GM19372 (cell line): ENCODE data around the gene RAB25.
"Not testable (repeated sequence)": the region's sequence is repeated elsewhere in the genome, so short reads cannot be mapped to it uniquely, and the experiment has no call there.

ENCODE experiments used
- ATAC-seq: cut with Tn5 transposase; IDR thresholded peaks from one replicate; pipeline ENCODE4 v1.9.1; 2021; ENCODE audit warnings: mild to moderate bottlenecking, low read depth, moderate library complexity; ENCODE audit not compliant: unreplicated experiment

Gene RAB25

GRCh38 chr1:156060937-156061636 lies at the start of gene RAB25:
RAB25 (plus strand) TSS chr1:156061160; CDS start chr1:156061401, 241 bp downstream.
- ATAC-seq, result no peak

DNA sequence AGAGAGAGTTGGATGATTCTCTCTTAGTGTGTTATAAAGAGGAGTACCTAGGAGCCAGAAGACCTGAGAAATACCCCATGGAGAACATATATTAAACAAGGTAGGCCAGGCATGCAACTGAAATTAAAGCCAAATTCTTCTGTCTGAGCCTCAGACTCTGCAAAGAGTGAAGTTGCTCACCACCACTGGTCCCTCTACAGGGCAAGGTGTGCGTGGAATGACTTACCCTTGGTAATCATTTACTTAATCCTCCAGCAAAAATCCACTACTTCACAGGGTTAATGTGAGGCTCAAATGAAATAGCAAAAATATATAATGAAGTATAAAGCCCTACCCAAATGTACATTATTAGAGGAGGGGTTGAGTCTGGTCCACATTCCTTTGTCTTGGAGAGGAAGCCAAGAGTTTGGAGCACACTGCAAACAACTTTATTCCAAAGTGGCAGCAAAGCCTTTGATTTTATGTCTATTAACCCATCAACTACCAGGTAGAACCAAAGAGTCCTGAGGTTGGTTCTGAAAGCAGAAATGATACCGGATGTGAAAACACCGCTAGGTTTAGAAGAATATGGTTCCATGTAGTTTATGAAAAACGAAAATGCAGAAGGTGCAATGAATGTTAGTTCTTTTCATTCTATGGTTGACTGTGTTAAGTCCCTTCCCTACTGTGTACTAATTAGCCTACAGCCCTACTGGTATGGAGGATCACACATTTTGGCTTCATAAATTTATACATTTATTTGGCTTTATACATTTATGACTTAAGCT lies 48.7 kb upstream of the RAB25 start:
- peak; percentile 59 for ATAC-seq

GRCh38 chr1:156014829-156015228 lies 46.1 kb upstream of the RAB25 start:
- no peak for ATAC-seq

- no peak for ATAC-seq
These were observed 41.0 kb upstream of the RAB25 start for GRCh38 chr1:156019946-156020292.

DNA sequence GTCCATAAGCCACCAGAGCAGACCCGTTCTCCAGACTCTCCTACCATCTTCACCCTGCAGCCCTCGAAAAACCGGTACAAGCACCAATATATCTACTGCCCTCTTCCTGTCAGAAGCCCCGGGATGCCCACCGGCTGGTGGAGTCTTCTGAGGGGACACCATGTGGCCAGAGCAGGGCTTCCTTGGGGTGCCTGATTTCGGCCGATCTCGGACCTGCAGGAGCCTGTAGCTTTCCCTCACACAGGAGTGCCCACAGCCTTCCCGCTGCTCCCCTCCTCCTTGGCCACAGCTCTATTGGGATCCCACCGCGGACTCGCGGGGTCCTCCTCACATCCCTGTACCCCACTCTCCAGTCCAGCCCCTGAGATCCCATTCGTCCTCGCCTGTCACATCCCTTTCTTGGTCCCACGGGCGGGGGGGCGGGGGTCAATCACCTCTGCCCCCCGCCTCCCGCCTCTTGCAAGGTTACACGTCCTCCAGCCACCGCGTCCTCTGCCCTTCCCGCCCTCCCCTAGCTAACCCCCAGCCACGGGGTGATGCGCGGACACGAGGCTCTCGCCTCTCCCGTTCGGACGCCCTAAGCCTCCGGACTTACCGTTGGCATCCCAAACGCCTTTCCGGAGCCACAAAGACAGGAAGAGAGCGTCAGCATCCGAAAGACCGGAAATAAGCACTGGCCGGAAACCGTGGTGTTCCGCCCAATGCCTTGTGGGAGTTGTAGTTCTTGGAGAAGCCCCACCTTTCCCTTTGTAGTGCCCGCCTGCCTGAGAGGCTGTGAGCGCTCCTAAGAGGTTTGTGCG lies 40.5 kb upstream of the RAB25 start, which contains the start of gene SSR2:
TSS of gene SSR2 (minus strand) at position 659 of the 800 bp plus-strand sequence. CDS start 784 bp downstream, outside the sequence.
- ATAC-seq, result peak; percentile 97

DNA sequence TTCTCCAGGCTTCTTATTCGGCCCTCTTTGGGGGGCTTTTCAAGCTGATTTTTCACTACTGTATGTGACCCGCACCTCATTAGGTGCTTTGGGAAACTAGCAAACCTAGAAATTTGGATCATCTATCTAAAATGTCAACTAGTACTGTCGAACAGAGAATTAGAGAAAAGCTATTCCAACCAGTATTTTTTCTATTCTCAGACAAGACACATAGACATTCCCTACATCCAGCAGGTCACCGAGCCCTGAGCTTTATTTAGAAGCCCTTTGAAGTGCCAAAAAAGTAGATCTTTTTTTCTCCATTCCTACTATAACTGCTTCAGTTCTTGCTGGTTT lies 39.9 kb upstream of the RAB25 start:
- ATAC-seq, result no peak

DNA sequence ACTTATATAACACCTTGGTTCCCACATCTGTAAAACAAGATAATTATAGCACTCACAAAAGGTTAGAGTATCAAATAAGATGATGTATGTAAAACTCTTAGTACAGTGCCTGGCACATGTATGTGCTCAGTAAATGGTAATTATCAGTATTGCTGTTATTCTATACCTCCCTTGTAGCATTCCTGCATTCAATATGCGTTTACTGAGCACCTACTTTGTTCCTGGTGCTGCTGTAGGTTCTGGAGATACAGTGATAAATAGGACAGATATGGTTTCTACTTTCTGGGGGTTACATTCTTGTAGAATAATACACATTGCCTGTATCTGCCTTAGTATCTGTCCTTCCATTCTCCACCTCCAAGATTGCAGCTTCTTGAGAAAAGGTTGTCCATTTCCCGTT lies 39.0 kb upstream of the RAB25 start:
- ATAC-seq, result no peak

- ATAC-seq, result no peak
These were observed 36.2 kb upstream of the RAB25 start for GRCh38 chr1:156024801-156025200.

GRCh38 chr1:156025876-156026275 lies 35.1 kb upstream of the RAB25 start:
- ATAC-seq, result no peak

- no peak for ATAC-seq
These were observed 34.4 kb upstream of the RAB25 start for GRCh38 chr1:156026588-156026987.

DNA sequence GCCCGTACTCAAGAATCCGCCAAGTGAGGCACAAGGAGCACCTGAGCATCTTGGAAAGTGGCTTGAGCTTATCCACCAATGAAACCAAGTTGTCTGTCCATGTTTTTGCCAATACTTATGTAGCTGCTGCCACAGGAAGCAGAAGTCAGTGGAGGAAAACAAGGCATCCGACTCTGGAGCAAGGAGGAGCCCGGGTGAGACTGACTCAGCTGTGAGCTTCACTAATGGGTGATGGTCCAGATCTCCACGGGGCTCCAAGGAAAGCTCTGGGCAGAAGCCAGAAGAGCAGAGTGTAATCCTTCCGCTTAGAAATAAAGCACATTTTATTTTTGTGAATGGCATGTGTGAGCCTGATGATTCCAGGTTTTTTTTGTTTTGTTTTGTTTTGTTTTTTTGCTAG lies 27.9 kb upstream of the RAB25 start:
- ATAC-seq, result no peak

GRCh38 chr1:156034991-156035390 lies 26.0 kb upstream of the RAB25 start:
- not testable (repeated sequence) for ATAC-seq

DNA sequence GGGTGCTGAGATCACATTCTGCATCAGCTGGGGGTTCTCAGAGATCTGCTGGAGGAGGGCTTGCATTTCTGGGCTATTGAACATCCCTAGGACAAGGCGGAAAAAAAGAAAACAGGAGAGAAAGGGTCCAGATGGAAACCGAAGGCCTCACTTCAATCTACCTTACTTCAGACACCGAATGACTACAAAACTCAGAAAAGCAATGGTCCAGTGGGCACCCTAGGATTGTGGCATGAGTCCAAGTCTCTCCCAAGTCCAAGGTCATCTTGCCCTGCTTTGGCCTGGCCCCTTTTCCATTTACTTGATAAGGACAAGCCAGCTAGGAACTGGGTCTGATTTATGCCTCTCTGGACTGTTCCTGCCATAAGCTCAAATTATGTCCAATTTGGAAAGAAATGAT lies 18.1 kb upstream of the RAB25 start:
- no peak for ATAC-seq

GRCh38 chr1:156045076-156045475 lies 15.9 kb upstream of the RAB25 start:
- ATAC-seq, result no peak

DNA sequence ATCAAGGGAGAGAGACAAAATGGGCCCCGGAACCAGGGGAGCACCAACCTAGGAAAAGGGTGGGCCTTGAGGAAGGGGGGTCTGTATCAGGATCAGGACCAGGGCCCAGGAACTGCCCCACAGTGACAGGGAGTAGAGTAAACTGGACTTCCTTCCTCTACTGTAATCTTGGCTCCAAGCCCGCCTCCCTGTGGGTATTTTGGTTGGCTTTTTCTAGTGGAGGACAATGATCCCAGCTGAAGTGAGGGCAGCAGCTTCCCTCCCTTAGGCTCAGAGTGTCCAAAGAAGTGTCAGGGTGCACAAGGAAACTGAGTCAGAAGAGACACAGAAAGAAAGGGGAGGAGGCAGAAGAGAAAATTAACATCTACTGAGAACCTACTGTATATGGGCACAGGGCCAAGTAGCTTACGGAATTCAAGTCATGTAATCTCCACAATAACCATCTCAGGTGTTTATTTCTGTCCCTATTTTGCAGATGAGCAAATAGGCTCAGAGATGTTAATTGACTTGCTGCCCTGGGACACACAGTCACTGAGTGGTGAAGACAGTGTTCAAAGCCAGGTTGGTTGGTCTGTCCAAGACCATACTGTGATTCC lies 12.2 kb upstream of the RAB25 start:
- ATAC-seq, result no peak

GRCh38 chr1:156050376-156050775 lies 10.6 kb upstream of the RAB25 start:
- ATAC-seq, result no peak

GRCh38 chr1:156051011-156051725 lies 9.8 kb upstream of the RAB25 start:
- no peak for ATAC-seq

- ATAC-seq, result no peak
These were observed 7.8 kb upstream of the RAB25 start for GRCh38 chr1:156052862-156053767.

DNA sequence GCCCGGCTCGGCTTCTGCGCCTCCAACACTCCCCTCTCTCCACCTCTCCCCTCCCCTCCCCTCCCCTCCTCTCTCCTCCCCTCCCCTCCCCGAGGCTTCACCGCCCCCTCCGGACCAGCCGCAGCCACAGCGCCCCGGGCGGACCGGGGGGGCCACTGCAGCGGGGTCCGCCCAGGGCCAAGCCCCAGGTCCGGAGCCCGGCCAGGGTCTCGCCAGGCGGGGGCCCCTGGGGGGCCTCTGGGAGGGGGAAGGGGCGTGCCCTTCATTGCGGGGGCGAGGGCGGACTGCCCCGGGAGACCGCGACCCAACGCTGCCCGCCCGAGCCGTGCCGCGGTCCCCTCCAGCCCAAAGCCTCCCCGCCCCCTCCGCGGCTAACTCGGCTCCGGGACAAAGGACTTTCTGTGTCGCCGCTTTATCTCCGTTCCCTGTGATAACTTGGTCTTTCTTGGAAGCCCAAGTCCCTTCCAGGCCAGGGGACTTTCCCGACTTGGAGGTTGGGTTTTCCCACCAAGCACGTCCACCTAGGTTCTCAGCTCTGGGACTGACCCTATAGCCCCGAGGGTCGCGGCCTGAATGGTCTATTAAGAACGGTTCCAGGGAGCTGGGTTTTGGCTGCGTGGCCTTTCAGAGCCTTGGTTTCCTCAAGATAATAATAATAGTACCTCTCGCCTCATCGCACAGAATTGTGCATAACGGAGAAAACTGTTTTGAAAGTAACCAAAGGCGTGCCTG lies 7.0 kb upstream of the RAB25 start, which contains the start of gene UBQLN4:
TSS of gene UBQLN4 (minus strand) at position 31 of the 732 bp plus-strand sequence. CDS start 97 bp downstream, outside the sequence.
- ATAC-seq, result peak; percentile 52
